Mucosa of rectum (tissue), 2 donors: Measurements from ENCODE around the gene SHC3.

Experiments
- H3K27ac ChIP-seq, 2 donors: one replicate each; pipeline ENCODE4 v1.7.0; 2013; ENCODE audit warnings: inconsistent platforms in 2 of 2, low read depth in 2 of 2, low read length in 2 of 2
- H3K27me3 ChIP-seq, 2 donors: one replicate each; pipeline ENCODE4 v1.7.0; 2013; ENCODE audit warnings: low read length in 2 of 2; ENCODE audit not compliant: control insufficient read depth in 2 of 2, insufficient read depth in 2 of 2
- H3K36me3 ChIP-seq, 2 donors: one replicate each; pipeline ENCODE4 v1.7.0; 2013; ENCODE audit warnings: low read length in 2 of 2; ENCODE audit not compliant: control insufficient read depth in 2 of 2, insufficient read depth in 2 of 2
- H3K4me1 ChIP-seq, 2 donors: one replicate each; pipeline ENCODE4 v1.7.0; 2013; ENCODE audit warnings: low read length in 2 of 2, mild to moderate bottlenecking in 1 of 2; ENCODE audit not compliant: control insufficient read depth in 2 of 2, insufficient read depth in 2 of 2
- H3K4me3 ChIP-seq, 2 donors: one replicate each; pipeline ENCODE4 v1.7.0; 2013; ENCODE audit warnings: low read length in 2 of 2
- H3K9ac ChIP-seq, 2 donors: one replicate each; pipeline ENCODE4 v1.7.0; 2013; ENCODE audit warnings: low read length in 2 of 2, low read depth in 1 of 2, mild to moderate bottlenecking in 1 of 2
- H3K9me3 ChIP-seq, 2 donors: one replicate each; pipeline ENCODE4 v1.7.0; 2013; ENCODE audit warnings: low read length in 2 of 2; ENCODE audit not compliant: control insufficient read depth in 2 of 2
- donor health status: healthy.
- donor health status: Normal muscosa, but diverticular disease.

SHC3 gene

GRCh38 chr9:88972401-88972800 is 206.2 kb downstream of the SHC3 start:
- Histone ChIP-seq H3K4me1 (no peaks in the 10 kb centered on the region), H3K9ac (no peak overlapping the region), H3K27ac (no peak overlapping the region), H3K36me3 (no peaks in the 10 kb centered on the region), H3K9me3 (no peaks in the 10 kb centered on the region), H3K27me3 (no peaks in the 10 kb centered on the region), H3K4me3 (no peak overlapping the region)

- no peaks in the 10 kb centered on the region for H3K36me3 ChIP-seq
- H3K9me3 ChIP-seq, result no peaks in the 10 kb centered on the region
- H3K9ac ChIP-seq, result no peak overlapping the region
- H3K27me3 ChIP-seq, result no peaks in the 10 kb centered on the region
- no peak overlapping the region for H3K27ac ChIP-seq
- no peaks in the 10 kb centered on the region for H3K4me1 ChIP-seq
- H3K4me3 ChIP-seq, result no peak overlapping the region
Measured at GRCh38 chr9:88971131-88971960, 207.3 kb downstream of the SHC3 start.

GRCh38 chr9:88969646-88970373 is 208.8 kb downstream of the SHC3 start:
- H3K27me3 ChIP-seq, result no peaks in the 10 kb centered on the region

GRCh38 chr9:88968799-88969198 is 209.8 kb downstream of the SHC3 start:
- Histone ChIP-seq H3K4me3 (no peak overlapping the region), H3K27ac (no peak overlapping the region), H3K9ac (no peak overlapping the region), H3K27me3 (no peaks in the 10 kb centered on the region), H3K36me3 (no peaks in the 10 kb centered on the region), H3K9me3 (no peaks in the 10 kb centered on the region), H3K4me1 (no peaks in the 10 kb centered on the region)

More at GRCh38 chr9:88969646-88970373, 208.8 kb downstream of the SHC3 start:
- no peaks in the 10 kb centered on the region for H3K9me3 ChIP-seq
- no peak overlapping the region for H3K4me3 ChIP-seq
- no peaks in the 10 kb centered on the region for H3K36me3 ChIP-seq
- no peak overlapping the region for H3K9ac ChIP-seq
- H3K27ac ChIP-seq, result no peak overlapping the region
- no peaks in the 10 kb centered on the region for H3K4me1 ChIP-seq

- Histone ChIP-seq H3K4me3 (no peak overlapping the region), H3K9me3 (no peaks in the 10 kb centered on the region), H3K27me3 (no peaks in the 10 kb centered on the region), H3K27ac (no peak overlapping the region), H3K9ac (no peak overlapping the region), H3K4me1 (no peaks in the 10 kb centered on the region), H3K36me3 (no peaks in the 10 kb centered on the region)
Measured at GRCh38 chr9:88966894-88967676, 211.5 kb downstream of the SHC3 start.

- no peaks in the 10 kb centered on the region for H3K36me3 ChIP-seq
- no peak overlapping the region for H3K27ac ChIP-seq
- H3K9me3 ChIP-seq, result no peaks in the 10 kb centered on the region
- H3K27me3 ChIP-seq, result no peaks in the 10 kb centered on the region
- H3K4me1 ChIP-seq, result no peaks in the 10 kb centered on the region
- H3K4me3 ChIP-seq, result no peak overlapping the region
- no peak overlapping the region for H3K9ac ChIP-seq
Measured at GRCh38 chr9:88965473-88965872, 213.1 kb downstream of the SHC3 start.

- Histone ChIP-seq H3K27me3 (no peaks in the 10 kb centered on the region), H3K9me3 (no peaks in the 10 kb centered on the region), H3K36me3 (no peaks in the 10 kb centered on the region), H3K27ac (no peak overlapping the region), H3K4me1 (no peaks in the 10 kb centered on the region), H3K9ac (no peak overlapping the region), H3K4me3 (no peak overlapping the region)
Measured at GRCh38 chr9:88960632-88961031, 218.0 kb downstream of the SHC3 start.

- Histone ChIP-seq H3K4me3 (no peak overlapping the region), H3K36me3 (no peaks in the 10 kb centered on the region), H3K9ac (no peak overlapping the region)
Measured at GRCh38 chr9:88959727-88960469, 218.7 kb downstream of the SHC3 start.

GRCh38 chr9:88957526-88957925 is 221.1 kb downstream of the SHC3 start:
- H3K27ac ChIP-seq, result no peak overlapping the region
- no peak overlapping the region for H3K4me3 ChIP-seq
- no peak overlapping the region for H3K9ac ChIP-seq
- H3K4me1 ChIP-seq, result no peaks in the 10 kb centered on the region
- H3K36me3 ChIP-seq, result no peaks in the 10 kb centered on the region
- no peaks in the 10 kb centered on the region for H3K9me3 ChIP-seq
- no peaks in the 10 kb centered on the region for H3K27me3 ChIP-seq

More at GRCh38 chr9:88959727-88960469, 218.7 kb downstream of the SHC3 start:
- H3K27me3 ChIP-seq, result no peaks in the 10 kb centered on the region
- H3K27ac ChIP-seq, result no peak overlapping the region
- no peaks in the 10 kb centered on the region for H3K9me3 ChIP-seq
- H3K4me1 ChIP-seq, result no peaks in the 10 kb centered on the region
